DOHH2 (cell line): ENCODE data around the gene PDIA2.
"Not testable (repeated sequence)": the region's sequence is repeated elsewhere in the genome, so short reads cannot be mapped to it uniquely, and the experiment has no call there.

Source experiments
- H3F3A ChIP-seq: fragments of 200-600 bp; sonication (generic), shearing (Covaris generic); 2 replicates; pipeline ENCODE4 v1.6.0; 2016; ENCODE audit warnings: antibody characterized with exemption, mild to moderate bottlenecking; ENCODE audit not compliant: control insufficient read depth, insufficient read depth
- H3K27ac ChIP-seq: fragments of 200-600 bp; sonication (generic); 2 replicates; pipeline ENCODE4 v1.5.1; 2014; ENCODE audit warnings: low read depth, mild to moderate bottlenecking, low read length, moderate library complexity
- H3K27me3 ChIP-seq: fragments of 200-600 bp; sonication (generic); 2 replicates; pipeline ENCODE4 v1.6.1; 2014; ENCODE audit warnings: mild to moderate bottlenecking, low read length, mixed read lengths; ENCODE audit not compliant: control insufficient read depth
- H3K36me3 ChIP-seq: fragments of 200-600 bp; sonication (generic); 2 replicates; pipeline ENCODE4 v1.6.1; 2014; ENCODE audit warnings: mild to moderate bottlenecking, low read length, moderate library complexity, mixed read lengths; ENCODE audit not compliant: control insufficient read depth
- H3K4me1 ChIP-seq: fragments of 200-600 bp; sonication (generic); 2 replicates; pipeline ENCODE4 v1.6.1; 2014; ENCODE audit warnings: mild to moderate bottlenecking, low read length, mixed read lengths; ENCODE audit not compliant: control insufficient read depth
- H3K4me2 ChIP-seq: fragments of 200-600 bp; sonication (generic); 2 replicates; pipeline ENCODE4 v1.6.0; 2014; ENCODE audit warnings: mild to moderate bottlenecking, low read length, moderate library complexity
- H3K4me3 ChIP-seq: fragments of 200-600 bp; sonication (generic); 2 replicates; pipeline ENCODE4 v1.5.1; 2014; ENCODE audit warnings: mild to moderate bottlenecking, low read length, mixed read lengths
- H3K79me2 ChIP-seq: fragments of 200-600 bp; sonication (generic); 2 replicates; pipeline ENCODE4 v1.6.1; 2014; ENCODE audit warnings: mild to moderate bottlenecking, low read length, mixed read lengths; ENCODE audit not compliant: control insufficient read depth
- H3K9me2 ChIP-seq: fragments of 200-600 bp; sonication (generic); replicated peaks from 2 replicates; pipeline ENCODE4 v1.6.1; 2014; ENCODE audit warnings: mild to moderate bottlenecking, low read length, mixed read lengths; ENCODE audit not compliant: control insufficient read depth
- H3K9me3 ChIP-seq: fragments of 200-600 bp; sonication (generic); 2 replicates; pipeline ENCODE4 v1.6.1; 2014; ENCODE audit warnings: antibody characterized with exemption, low read length, mixed read lengths; ENCODE audit not compliant: control insufficient read depth, insufficient read depth
- H4K20me1 ChIP-seq: fragments of 200-600 bp; sonication (generic); 2 replicates; pipeline ENCODE4 v1.6.0; 2014; ENCODE audit warnings: low read depth, mild to moderate bottlenecking, antibody characterized with exemption, low read length, moderate library complexity; ENCODE audit not compliant: control insufficient read depth, insufficient read depth
- CTCF ChIP-seq: fragments of 200-600 bp; sonication (generic); IDR thresholded peaks from one replicate; pipeline ENCODE4 v1.5.1; 2014; ENCODE audit warnings: antibody characterized with exemption, mild to moderate bottlenecking, low read depth, low read length; ENCODE audit not compliant: poor library complexity, severe bottlenecking
- EZH2phosphoT487 ChIP-seq: fragments of 200-600 bp; sonication (generic); IDR thresholded peaks from 2 replicates; pipeline ENCODE4 v1.6.1; 2017; ENCODE audit warnings: borderline replicate concordance, mild to moderate bottlenecking, antibody characterized with exemption, low read length, moderate library complexity, mixed read lengths

The PDIA2 gene

GRCh38 chr16:265711-266110 is 17.3 kb upstream of the PDIA2 start:
- Histone ChIP-seq H3K4me2 (no peak overlapping the region), H3K4me1 (no peaks in the 10 kb centered on the region), H3K27ac (no peak overlapping the region), H3F3A (no peaks in the 10 kb centered on the region), H3K36me3 (no peaks in the 10 kb centered on the region), H3K79me2 (no peaks in the 10 kb centered on the region), H4K20me1 (no peaks in the 10 kb centered on the region), H3K27me3 (no peaks in the 10 kb centered on the region), H3K9me3 (no peaks in the 10 kb centered on the region), H3K9me2 (no peaks in the 10 kb centered on the region), H3K4me3 (no peak overlapping the region)
- TF ChIP-seq CTCF: no peak
- TF ChIP-seq EZH2phosphoT487: no peak

GRCh38 chr16:266258-267164 is 16.5 kb upstream of the PDIA2 start:
- no peaks in the 10 kb centered on the region for H3K36me3 ChIP-seq
- H3K27ac ChIP-seq: no peak overlapping the region
- no peaks in the 10 kb centered on the region for H3K9me3 ChIP-seq
- no peaks in the 10 kb centered on the region for H3K9me2 ChIP-seq
- no peaks in the 10 kb centered on the region for H3K79me2 ChIP-seq
- TF ChIP-seq CTCF (no peak), EZH2phosphoT487 (no peak)
- no peaks in the 10 kb centered on the region for H3F3A ChIP-seq
- no peaks in the 10 kb centered on the region for H3K4me1 ChIP-seq
- no peak overlapping the region for H3K4me3 ChIP-seq
- H3K27me3 ChIP-seq: no peaks in the 10 kb centered on the region
- no peaks in the 10 kb centered on the region for H4K20me1 ChIP-seq
- H3K4me2 ChIP-seq: no peak overlapping the region

DNA sequence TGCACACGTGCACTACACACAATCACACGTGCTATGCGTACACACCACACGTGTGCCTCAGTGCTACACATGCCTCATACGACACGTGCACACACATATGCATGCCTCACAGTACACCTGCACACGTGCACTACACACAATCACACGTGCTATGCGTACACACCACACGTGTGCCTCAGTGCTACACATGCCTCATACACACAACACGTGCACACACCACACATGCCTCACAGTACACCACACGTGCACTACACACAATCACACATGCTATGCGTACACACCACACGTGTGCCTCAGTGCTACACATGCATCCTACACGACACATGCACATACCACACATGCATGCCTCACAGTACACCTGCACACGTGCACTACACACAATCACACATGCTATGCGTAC is 15.4 kb upstream of the PDIA2 start:
- H3K4me1 ChIP-seq, H3K9me3 ChIP-seq, H3K36me3 ChIP-seq, H4K20me1 ChIP-seq, H3K4me2 ChIP-seq, H3K9me2 ChIP-seq, H3F3A ChIP-seq, H3K27me3 ChIP-seq, H3K79me2 ChIP-seq, H3K4me3 ChIP-seq, H3K27ac ChIP-seq: not testable (repeated sequence)
